Central memory CD4-positive, alpha-beta T cell (primary cell): Measurements from ENCODE around the gene PIGP.
"Not testable (repeated sequence)": the region's sequence is repeated elsewhere in the genome, so short reads cannot be mapped to it uniquely, and the experiment has no call there.

Experiments
- DNase-seq: peaks from one replicate; pipeline ENCODE4 v3.0.0; 2022
- total RNA-seq, 3 experiments: gene quantifications; one replicate each; lab custom pipeline; 2026; lab: John Stamatoyannopoulos, UW

The PIGP gene
- 9.6 to 12.6 (median 9.8) reads per million in 3 experiments for total RNA-seq

DNA sequence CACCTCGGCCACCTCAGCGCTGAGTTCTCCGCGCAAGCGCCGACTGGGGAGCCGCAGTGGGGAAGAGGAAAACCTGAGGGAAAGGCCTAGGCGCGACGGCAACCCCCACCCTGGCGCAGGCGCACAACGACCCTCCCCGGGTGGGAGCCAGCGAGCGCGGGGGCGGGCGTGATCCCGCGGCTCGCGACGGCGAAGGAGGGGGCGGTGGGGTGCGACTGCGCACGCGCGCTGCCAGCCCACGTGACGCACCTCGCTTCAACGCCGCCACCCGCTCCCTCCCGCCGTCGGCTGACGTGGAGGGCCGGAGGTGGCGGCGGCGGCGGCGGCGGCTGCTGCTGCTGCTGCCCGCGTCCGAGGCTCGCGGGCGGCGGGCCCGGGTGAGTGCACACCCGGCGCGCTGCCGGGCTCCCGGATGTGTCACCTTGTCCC lies at the start of gene PIGP, which contains the start of gene TTC3:
PIGP (minus strand) TSS at position 84 of the 429 bp plus-strand sequence. CDS start 556 bp downstream, outside the sequence.
TTC3 (plus strand) TSS at position 267 of the 429 bp plus-strand sequence. CDS start 14,004 bp downstream, outside the sequence.
- peak; percentile 96 for DNase-seq

DNA sequence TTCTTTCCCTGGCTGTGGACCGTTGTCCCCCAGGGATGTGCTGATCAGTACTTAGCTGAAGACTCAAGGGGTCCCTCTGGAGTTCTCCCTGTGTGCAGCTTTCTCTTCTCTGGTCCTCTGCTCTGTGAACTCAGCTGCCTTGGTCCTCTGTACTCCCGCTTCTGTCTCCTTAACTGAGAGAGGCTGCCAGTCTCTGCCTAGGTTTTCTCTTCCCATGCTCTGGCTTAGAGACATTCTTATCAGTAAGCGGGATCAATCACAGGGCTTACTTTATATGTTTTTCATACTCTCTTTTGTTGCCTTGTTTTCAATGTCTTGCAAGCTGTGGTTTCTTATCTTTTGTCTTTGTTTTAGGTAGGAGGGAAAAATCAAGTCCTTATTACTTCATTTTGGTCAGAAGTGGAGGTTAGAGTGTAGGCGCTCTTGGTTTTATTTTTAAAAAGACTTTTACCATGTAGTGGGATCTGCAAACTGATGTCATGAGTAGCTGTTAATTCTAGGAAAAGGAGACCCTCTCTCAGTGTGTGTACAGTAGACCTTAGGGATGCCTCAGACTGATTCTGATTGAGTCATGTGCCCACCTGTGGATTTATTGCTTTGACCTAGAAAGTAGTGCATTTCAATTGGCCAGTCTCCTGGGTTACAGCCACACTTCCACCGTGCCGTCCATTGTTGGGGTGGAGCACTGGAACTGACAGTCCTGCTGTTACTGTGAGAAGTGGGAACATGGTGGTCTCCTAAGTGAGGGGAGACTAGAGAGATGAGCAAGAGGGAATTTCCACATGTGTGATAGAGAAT lies 46.7 kb upstream of the PIGP start:
- DNase-seq, result no peak

GRCh38 chr21:37118187-37118826 lies 45.4 kb upstream of the PIGP start:
- no peak for DNase-seq

- no peak for DNase-seq
Observed at GRCh38 chr21:37117204-37117603, 44.3 kb upstream of the PIGP start.

DNA sequence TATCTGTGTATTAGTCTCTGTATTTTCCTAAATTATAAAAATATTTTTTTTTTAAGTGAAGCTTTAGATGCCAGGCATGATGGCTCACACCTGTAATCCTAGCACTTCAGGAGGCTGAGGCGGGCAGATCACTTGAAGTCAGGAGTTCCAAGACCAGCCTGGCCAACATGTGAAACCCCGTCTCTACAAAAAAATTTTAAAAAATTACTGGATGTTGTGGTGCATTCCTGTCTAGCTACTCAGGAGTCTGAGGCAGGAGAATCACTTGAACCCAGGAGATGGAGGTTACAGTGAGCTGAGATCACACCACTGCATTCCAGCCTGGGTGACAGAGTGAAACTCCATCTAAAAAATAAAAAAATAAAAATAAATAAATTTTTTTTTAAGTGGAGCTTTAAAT lies 43.6 kb upstream of the PIGP start:
- DNase-seq, result not testable (repeated sequence)

DNA sequence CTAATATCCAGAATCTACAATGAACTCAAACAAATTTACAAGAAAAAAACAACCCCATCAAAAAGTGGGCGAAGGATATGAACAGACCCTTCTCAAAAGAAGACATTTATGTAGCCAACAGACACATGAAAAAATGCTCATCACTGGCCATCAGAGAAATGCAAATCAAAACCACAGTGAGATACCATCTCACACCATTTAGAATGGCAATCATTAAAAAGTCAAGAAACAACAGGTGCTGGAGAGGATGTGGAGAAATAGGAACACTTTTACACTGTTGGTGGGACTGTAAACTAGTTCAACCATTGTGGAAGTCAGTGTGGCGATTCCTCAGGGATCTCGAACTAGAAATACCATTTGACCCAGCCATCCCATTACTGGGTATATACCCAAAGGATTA lies 41.4 kb upstream of the PIGP start:
- DNase-seq, result not testable (repeated sequence)

GRCh38 chr21:37111029-37111428 lies 38.2 kb upstream of the PIGP start:
- DNase-seq, result not testable (repeated sequence)

GRCh38 chr21:37106998-37107397 lies 34.1 kb upstream of the PIGP start:
- DNase-seq, result no peak

DNA sequence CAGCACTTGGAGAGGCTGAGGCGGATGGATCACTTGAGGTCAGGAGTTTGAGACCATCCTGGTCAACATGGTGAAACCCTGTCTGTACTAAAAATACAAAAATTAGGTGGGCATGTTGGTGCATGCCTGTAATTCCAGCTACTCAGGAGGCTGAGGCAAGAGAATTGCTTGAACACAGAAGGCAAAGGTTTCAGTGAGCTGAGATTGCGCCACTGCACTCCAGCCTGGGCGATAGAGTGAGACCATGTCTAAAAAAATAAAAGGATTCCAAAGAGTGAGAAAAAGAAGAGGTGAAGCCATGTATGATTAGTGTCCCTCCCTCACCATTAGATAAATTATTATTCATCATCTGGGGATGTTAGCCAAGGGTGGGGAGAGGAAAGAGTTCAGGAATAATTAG lies 29.9 kb upstream of the PIGP start:
- not testable (repeated sequence) for DNase-seq

DNA sequence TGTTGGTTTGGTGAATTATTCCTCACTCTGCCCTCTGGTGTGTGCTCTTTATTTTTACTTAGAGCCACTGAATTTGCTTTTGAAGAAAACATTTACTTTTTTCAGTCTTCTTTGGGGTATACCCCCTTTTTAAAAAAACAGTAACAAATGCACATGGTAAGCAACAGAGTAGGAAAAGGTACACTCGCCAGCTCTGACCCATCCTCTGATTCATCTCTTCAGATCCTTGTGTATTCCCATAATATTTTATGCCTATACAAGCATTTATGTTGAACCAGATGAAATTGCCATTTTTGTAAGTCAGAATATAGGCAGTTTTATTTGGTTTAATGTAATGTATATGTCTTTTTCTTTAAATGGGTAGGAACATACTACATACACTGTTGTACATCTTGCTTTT lies 28.5 kb upstream of the PIGP start:
- no peak for DNase-seq

GRCh38 chr21:37100316-37100715 lies 27.4 kb upstream of the PIGP start:
- DNase-seq, result no peak

GRCh38 chr21:37098751-37099150 lies 25.9 kb upstream of the PIGP start:
- no peak for DNase-seq

DNA sequence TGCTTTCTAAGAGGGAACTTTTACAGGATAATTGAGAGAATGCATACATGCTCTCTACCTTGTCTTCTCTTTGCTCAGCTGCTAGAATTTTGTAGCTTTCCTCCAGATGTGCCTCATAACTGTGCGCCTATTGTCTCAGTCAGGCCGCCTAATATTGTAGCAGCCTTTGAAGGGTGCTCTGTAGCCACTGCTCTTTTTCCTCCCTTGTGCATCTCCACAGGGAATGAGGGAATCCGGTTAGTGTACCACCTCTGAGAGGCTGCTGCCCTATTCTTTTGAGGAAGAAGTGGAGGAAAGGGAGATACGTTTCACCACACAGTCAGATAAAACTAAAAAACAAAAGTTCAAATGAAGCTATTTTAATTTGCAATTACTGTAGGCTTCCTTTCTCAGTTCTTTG lies 22.9 kb upstream of the PIGP start:
- no peak for DNase-seq

DNA sequence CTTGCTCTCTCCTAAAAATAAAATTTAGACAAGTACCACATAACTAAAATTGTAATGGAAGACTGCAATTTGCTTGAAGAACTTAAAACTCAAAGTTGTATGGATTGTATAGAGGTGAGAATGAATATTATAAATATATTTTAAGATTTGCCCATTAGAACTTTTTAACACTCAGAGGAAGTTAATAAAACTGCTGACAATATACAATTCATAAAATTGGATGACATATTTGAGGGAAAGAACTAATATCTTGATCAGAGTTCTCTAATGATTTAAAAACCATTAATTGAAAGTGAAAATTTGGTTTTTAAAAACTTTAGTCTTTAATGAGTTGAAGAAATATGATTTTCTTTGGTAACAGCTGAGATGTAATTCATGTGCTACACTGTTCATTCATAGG lies 21.1 kb upstream of the PIGP start:
- DNase-seq, result no peak

- DNase-seq, result no peak
Observed at GRCh38 chr21:37088186-37088735, 15.4 kb upstream of the PIGP start.

GRCh38 chr21:37087188-37087587 lies 14.3 kb upstream of the PIGP start:
- DNase-seq, result no peak

GRCh38 chr21:37085726-37086125 lies 12.9 kb upstream of the PIGP start:
- DNase-seq, result no peak

DNA sequence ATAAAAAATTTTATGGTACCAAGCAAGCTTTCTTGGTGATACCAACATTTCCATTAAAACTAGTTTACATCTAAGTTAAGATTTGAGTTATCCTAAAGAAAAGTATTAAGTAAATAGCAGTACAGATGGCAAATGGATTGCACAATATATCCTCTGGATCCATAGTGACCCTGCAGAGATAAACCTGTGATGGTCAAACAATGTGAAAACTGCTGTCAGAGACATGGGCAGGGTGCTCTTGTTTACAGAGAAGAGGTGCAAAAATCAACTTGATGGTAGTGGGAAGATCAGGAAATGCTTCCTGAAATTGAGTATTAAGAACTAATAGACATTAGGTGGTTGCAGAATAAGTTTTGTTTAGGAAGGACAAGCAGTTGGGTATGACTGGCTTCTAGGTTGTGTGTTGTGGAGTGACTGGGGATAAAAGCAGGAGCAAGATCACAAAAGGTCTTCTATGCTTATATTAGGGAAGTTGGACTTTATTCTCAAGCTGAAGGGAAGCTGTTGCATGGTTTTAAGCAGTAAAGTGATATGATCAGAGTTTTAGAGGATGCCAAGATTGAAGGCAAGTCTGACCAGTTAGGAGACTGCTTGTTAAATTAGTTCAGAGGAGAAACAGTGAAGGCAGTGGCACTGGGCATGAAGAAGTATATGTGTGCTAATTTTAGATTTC lies 10.1 kb upstream of the PIGP start:
- DNase-seq, result no peak

GRCh38 chr21:37082375-37082774 lies 9.5 kb upstream of the PIGP start:
- no peak for DNase-seq

DNA sequence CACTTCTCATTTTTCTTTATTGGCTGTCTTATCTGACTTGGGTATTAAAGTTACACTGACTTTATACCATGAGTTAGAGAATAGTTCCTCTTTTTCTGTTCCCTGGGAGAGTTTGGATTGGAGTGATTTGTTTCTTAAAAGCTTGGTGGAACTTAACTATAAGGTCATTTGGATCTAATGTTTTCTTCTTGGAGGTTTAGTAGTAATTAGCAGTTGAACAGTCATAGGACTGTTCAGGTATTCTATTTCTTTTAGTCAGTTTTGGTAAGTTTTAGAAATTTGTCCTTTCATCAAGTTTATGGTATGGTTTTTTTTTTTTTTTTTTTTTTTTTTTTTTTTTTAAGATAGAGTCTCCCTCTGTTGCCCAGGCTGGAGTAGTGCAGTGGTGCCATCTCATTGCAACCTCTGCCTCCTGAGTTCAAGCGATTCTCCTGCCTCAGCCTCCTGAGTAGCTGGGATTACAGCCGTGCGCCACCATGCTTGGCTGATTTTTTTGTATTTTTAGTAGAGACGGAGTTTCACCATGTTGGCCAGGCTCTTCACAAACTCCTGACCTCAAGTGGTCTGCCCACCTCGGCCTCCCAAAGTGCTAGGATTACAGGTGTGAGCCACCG lies 6.4 kb upstream of the PIGP start:
- DNase-seq, result peak; percentile 19

GRCh38 chr21:37077403-37077802 lies 4.5 kb upstream of the PIGP start:
- no peak for DNase-seq

DNA sequence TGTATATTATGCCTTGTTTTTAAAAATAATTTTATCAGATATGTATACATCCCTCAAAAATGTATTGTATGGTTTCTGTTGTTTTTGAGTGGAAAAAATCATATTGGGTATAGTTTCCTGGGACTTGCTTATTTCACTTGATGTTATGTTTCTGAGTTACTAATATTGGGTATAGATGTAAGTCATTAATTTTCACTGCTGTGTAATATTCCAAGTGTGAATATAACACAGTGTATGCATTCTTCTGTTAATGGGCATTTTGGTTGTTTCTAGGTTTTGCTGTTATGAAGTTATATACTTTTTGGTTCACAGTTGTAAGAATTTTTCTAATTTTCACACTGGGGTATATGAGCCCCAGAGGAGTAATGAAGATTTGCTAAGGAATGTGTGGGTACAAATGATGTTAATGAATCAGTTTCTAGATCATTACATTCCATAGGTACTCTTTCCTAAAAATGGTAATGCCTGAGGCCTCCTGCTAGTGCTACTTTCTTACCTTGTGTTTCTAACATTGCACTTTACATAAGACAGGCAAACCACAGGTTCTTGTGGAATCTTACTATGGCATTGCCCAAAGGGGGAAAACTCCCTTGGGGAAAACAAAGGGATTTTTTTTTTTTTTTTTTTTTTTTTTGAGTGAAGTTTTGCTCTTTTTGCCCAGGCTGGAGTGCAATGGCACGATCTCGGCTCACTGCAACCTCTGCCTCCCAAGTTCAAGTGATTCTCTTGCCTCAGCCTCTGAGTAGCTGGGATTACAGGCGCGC lies 3.4 kb upstream of the PIGP start:
- no peak for DNase-seq
